K562 (cell line): ENCODE measurements around the gene ZFAND2B. TPM values are rescaled to one million over a fixed set of nuclear protein-coding genes. Genes with fewer than 3 reads are reported as not detected.

ENCODE experiments used
- BHLHE40 ChIP-seq: IDR thresholded peaks from 2 replicates; pipeline ENCODE4 v1.6.1; 2011; ENCODE audit warnings: low read length, improper control_type of control experiment
- CREM ChIP-seq: IDR thresholded peaks from 2 replicates; pipeline ENCODE4 v1.6.1; 2014; ENCODE audit warnings: antibody characterized with exemption, low read depth
- DNMT1 ChIP-seq: fragments of 450-650 bp; IDR thresholded peaks from 2 replicates; pipeline ENCODE4 v1.6.1; 2016; ENCODE audit warnings: antibody characterized with exemption, mild to moderate bottlenecking
- ELF1 ChIP-seq: fragments of 200-800 bp; sonication (Bioruptor generic); IDR thresholded peaks from 2 replicates; pipeline ENCODE4 v1.6.1; 2016; ENCODE audit warnings: missing genetic modification characterization, missing compliant biosample characterization
- ELF4 ChIP-seq: fragments of 450-650 bp; formaldehyde crosslinking; IDR thresholded peaks from 2 replicates; pipeline ENCODE4 v1.4.0; 2022; ENCODE audit warnings: missing genetic modification characterization
- HDAC6 ChIP-seq: IDR thresholded peaks from 2 replicates; pipeline ENCODE4 v1.6.1; 2012; ENCODE audit warnings: low read depth, mild to moderate bottlenecking, control low read depth, inconsistent platforms, low read length, moderate library complexity
- HMG20B ChIP-seq: fragments of 250-450 bp; sonication (Bioruptor Pico); IDR thresholded peaks from 2 replicates; pipeline ENCODE4 v1.5.0; 2021; ENCODE audit warnings: mild to moderate bottlenecking
- MEF2D ChIP-seq: conservative IDR thresholded peaks from 2 replicates; pipeline ENCODE4 v1.6.1; 2016; ENCODE audit warnings: low read depth, missing genetic modification characterization, missing compliant biosample characterization
- PHB ChIP-seq: fragments of 250-450 bp; sonication (Bioruptor Pico); IDR thresholded peaks from 2 replicates; pipeline ENCODE4 v1.5.0; 2021
- POLR2G ChIP-seq: fragments of 200-400 bp; formaldehyde crosslinking; IDR thresholded peaks from 2 replicates; pipeline ENCODE4 v1.6.1; 2017; ENCODE audit warnings: low read depth, mild to moderate bottlenecking, antibody characterized with exemption, low read length, moderate library complexity
- PTRF ChIP-seq: fragments of 450-650 bp; IDR thresholded peaks from 2 replicates; pipeline ENCODE4 v1.6.1; 2016; ENCODE audit warnings: mild to moderate bottlenecking, missing genetic modification characterization, missing compliant biosample characterization
- RBM34 ChIP-seq: fragments of 200-400 bp; formaldehyde crosslinking; IDR thresholded peaks from 2 replicates; pipeline ENCODE4 v1.6.1; 2018; ENCODE audit warnings: low read length, borderline replicate concordance; ENCODE audit not compliant: insufficient read depth
- SRF ChIP-seq, 2 experiments: fragments of 250-450, 450-650 bp in 1 of 2; sonication (Bioruptor Pico) in 1 of 2; sonication (generic) in 1 of 2; formaldehyde crosslinking; IDR thresholded peaks; 2 replicates each; pipeline versions ENCODE4 v1.5.0 to v1.5.1; 2020 to 2022; ENCODE audit warnings: mild to moderate bottlenecking in 1 of 2, missing genetic modification reagents in 1 of 2
- STAG1 ChIP-seq: sonication (generic); formaldehyde crosslinking; IDR thresholded peaks from 2 replicates; pipeline ENCODE4 v1.5.0; 2020; ENCODE audit warnings: missing genetic modification reagents, borderline replicate concordance
- STAT5A ChIP-seq: IDR thresholded peaks from 2 replicates; pipeline ENCODE4 v1.6.1; 2012; ENCODE audit warnings: low read length, inconsistent platforms, borderline replicate concordance
- ZFP36 ChIP-seq: fragments of 150-350 bp; IDR thresholded peaks from 2 replicates; pipeline ENCODE4 v1.6.1; 2018; ENCODE audit warnings: low read length, low read depth; ENCODE audit not compliant: partially characterized antibody
- ZNF174 ChIP-seq: fragments of 250-450 bp; sonication (Bioruptor Pico); IDR thresholded peaks from 2 replicates; pipeline ENCODE4 v1.4.0; 2020; ENCODE audit warnings: mild to moderate bottlenecking
- ZNF311 ChIP-seq: fragments of 250-450 bp; sonication (Bioruptor Pico); IDR thresholded peaks from 2 replicates; pipeline ENCODE4 v1.4.0; 2020; ENCODE audit warnings: mild to moderate bottlenecking, moderate library complexity
- ZNF354B ChIP-seq: fragments of 250-450 bp; sonication (Bioruptor Pico); IDR thresholded peaks from 2 replicates; pipeline ENCODE4 v1.4.0; 2020
- ZNF77 ChIP-seq: fragments of 250-450 bp; sonication (Bioruptor Pico); IDR thresholded peaks from 2 replicates; pipeline ENCODE4 v1.5.0; 2020
- ZZZ3 ChIP-seq: fragments of 450-650 bp; IDR thresholded peaks from 2 replicates; pipeline ENCODE4 v1.6.1; 2016; ENCODE audit warnings: antibody characterized with exemption, mild to moderate bottlenecking, moderate library complexity
- polyA plus RNA-seq, 8 experiments: library from polyadenylated mRNA; depleted of rRNA in 4 of 8; stranded (reverse) in 5 of 8; unstranded in 3 of 8; fragments of >200 nt; fragmentation: Nextera tagmentation in 2 of 8; fragmentation: Illumina TruSeq in 1 of 8; extraction: Ambion mirVana in 2 of 8; extraction: Trizol in 1 of 8; gene quantifications; 2 replicates each; pipeline versions ENCODE4 v1.2.1 to v1.2.3, GENCODE V29; 2011 to 2014; ENCODE audit warnings: inconsistent platforms in 1 of 8, missing spikeins in 1 of 8
- total RNA-seq, 7 experiments: library from RNA; depleted of rRNA in 6 of 7; stranded (reverse); fragments of >200 nt in 6 of 7; fragmentation: Illumina TruSeq in 2 of 7; extraction: Trizol in 2 of 7; gene quantifications; 2 replicates each; pipeline versions ENCODE4 v1.2.1 to v1.2.3, GENCODE V29; 2011 to 2021; ENCODE audit warnings: low replicate concordance in 1 of 7
- TF ChIP-seq, protein P1 (sequence below): fragments of 250-450 bp; sonication (Bioruptor Pico); IDR thresholded peaks from 2 replicates; pipeline ENCODE4 v1.4.0; 2020; ENCODE audit warnings: borderline replicate concordance
- TF ChIP-seq, protein P2 (sequence below), 2 experiments: IDR thresholded peaks in 1 of 2; conservative IDR thresholded peaks in 1 of 2; 2 replicates each; pipeline ENCODE4 v1.6.1; 2016; ENCODE audit warnings: low read depth in 2 of 2, mild to moderate bottlenecking in 1 of 2, missing compliant biosample characterization in 1 of 2, missing genetic modification characterization in 1 of 2, moderate library complexity in 1 of 2
- TF ChIP-seq, protein P3 (sequence below): fragments of 200-800 bp; sonication (Bioruptor generic); IDR thresholded peaks from 2 replicates; pipeline ENCODE4 v1.6.1; 2017; ENCODE audit warnings: missing genetic modification characterization, missing compliant biosample characterization

ZFAND2B gene
- total and polyA plus RNA-seq, 9 of the 15 experiments (the other 6 are each of a cell fraction or from before 2014, with no cell fraction given): 9.9 to 33.3 (median 26.1) TPM

DNA sequence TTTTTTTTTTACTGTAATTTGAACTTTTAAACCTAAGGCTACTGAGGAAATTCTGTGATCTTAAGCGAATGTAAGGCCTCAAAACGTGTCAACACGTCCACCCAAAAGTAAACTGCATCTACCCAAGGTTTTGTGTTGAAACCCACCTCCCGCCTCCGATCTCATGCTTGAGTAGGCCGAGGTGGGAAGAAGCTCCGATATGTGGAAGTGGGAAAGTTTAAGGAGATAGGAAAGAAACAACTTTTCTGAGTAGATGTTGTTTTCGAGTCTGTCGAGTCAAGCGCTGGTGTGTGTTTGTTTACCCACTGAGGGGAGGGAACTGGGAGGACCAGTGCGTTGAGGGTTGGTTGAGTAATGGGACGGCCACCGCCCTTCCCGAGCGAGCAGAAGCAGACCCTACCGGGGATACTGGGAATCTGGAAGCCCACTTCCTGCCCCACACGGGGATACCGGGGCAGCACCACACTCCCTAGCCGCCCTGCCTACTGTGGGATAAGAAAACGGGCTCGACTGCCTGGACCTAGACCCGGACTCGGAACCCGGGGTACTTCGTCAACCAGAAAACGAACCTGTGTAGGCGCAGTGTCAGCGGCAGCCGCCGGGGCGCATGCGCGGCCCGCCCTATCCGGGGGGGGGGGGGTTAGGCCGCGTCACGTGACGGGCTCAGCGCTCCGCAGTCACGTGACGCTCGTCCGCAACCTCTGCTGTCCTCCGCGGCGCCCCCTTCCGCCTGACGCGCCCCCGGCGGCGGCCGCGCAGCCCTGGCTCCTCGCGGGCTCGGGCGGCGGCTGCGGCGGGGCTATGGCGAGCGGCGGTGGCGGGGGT, 28.8 kb upstream of the ZFAND2B start, which contains the start of gene RETREG2 (continued):
- TF ChIP-seq, protein P1, sequence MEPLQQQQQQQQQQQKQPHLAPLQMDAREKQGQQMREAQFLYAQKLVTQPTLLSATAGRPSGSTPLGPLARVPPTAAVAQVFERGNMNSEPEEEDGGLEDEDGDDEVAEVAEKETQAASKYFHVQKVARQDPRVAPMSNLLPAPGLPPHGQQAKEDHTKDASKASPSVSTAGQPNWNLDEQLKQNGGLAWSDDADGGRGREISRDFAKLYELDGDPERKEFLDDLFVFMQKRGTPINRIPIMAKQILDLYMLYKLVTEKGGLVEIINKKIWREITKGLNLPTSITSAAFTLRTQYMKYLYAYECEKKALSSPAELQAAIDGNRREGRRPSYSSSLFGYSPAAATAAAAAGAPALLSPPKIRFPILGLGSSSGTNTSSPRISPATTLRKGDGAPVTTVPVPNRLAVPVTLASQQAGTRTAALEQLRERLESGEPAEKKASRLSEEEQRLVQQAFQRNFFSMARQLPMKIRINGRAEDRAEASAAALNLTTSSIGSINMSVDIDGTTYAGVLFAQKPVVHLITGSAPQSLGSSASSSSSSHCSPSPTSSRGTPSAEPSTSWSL: no peak
- TF ChIP-seq DNMT1 (no peak), HMG20B (CRISPR knock-in tag) (no peak), ELF1 (tag) (no peak), ZZZ3 (no peak), CREM (peak; percentile 46; the same call in 1 of the 2 replicates), POLR2G (peak; percentile 87), ZNF174 (CRISPR knock-in tag) (no peak), STAT5A (no peak), ZFP36 (no peak), SRF (CRISPR knock-in tag; IDR thresholded peaks at IDR 0.05) (no peak), ELF4 (CRISPR knock-in tag) (0 out of 2 replicates have a peak, but pooled peaks have one; percentile 41), PHB (CRISPR knock-in tag) (no peak), HDAC6 (no peak), ZNF354B (no peak), PTRF (tag) (no peak), ZNF77 (no peak), RBM34 (no peak), BHLHE40 (peak; percentile 95), STAG1 (CRISPR knock-in tag) (no peak), MEF2D (tag) (no peak), ZNF311 (no peak)
- TF ChIP-seq, protein P2, sequence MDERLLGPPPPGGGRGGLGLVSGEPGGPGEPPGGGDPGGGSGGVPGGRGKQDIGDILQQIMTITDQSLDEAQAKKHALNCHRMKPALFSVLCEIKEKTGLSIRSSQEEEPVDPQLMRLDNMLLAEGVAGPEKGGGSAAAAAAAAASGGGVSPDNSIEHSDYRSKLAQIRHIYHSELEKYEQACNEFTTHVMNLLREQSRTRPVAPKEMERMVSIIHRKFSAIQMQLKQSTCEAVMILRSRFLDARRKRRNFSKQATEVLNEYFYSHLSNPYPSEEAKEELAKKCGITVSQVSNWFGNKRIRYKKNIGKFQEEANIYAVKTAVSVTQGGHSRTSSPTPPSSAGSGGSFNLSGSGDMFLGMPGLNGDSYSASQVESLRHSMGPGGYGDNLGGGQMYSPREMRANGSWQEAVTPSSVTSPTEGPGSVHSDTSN (CRISPR knock-in tag; IDR thresholded peaks at IDR 0.05; ENCODE audit: low read depth): no peak
- TF ChIP-seq, protein P2 (tag; conservative IDR thresholded peaks at IDR 0.05; ENCODE audit: low read depth): no peak
- TF ChIP-seq, protein P3, sequence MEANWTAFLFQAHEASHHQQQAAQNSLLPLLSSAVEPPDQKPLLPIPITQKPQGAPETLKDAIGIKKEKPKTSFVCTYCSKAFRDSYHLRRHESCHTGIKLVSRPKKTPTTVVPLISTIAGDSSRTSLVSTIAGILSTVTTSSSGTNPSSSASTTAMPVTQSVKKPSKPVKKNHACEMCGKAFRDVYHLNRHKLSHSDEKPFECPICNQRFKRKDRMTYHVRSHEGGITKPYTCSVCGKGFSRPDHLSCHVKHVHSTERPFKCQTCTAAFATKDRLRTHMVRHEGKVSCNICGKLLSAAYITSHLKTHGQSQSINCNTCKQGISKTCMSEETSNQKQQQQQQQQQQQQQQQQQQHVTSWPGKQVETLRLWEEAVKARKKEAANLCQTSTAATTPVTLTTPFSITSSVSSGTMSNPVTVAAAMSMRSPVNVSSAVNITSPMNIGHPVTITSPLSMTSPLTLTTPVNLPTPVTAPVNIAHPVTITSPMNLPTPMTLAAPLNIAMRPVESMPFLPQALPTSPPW: peak; percentile 98
